Measurements from ENCODE around the gene C5orf52.
A peak's percentile ranks its signal among the peaks of the same experiment; 100 is the strongest.
"Not testable (repeated sequence)": the region's sequence is repeated elsewhere in the genome, so short reads cannot be mapped to it uniquely, and the experiment has no call there.

Gene C5orf52

DNA sequence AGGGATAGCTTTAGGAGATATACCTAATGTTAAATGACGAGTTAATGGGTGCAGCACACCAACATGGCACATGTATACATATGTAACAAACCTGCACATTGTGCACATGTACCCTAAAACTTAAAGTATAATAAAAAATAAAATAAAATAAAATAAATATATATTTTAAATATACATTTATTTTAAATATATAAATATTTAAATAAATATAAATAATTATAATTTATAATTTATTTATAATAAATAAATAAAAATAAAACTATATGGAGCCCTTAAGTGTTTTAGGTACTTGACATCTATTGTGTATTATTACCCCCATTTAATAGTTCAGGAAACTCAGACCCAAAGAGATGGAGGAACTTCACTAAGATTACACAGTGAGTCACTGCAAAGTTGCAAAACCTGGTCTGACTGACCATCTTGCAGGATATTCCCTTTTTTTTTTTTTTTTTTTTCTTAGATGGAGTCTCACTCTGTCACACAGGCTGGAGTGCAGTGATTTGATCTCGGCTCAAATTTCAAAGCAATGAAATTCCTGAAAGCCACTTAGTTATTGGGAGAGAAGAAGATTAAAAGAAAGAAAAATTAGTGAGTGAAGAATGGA, 5.8 kb upstream of the C5orf52 start:
- Mint-ChIP-seq H3K4me1 (peaks cover 10% of the 10 kb centered on the region), H3K4me3 (no peak overlapping the region), H3K9me3 (no peaks in the 10 kb centered on the region), H3K36me3 (no peaks in the 10 kb centered on the region), H3K27ac (no peak overlapping the region)
- DNase-seq (ENCODE audit: low spot score in 2 of 2) (no peak), ATAC-seq (no peak)

DNA sequence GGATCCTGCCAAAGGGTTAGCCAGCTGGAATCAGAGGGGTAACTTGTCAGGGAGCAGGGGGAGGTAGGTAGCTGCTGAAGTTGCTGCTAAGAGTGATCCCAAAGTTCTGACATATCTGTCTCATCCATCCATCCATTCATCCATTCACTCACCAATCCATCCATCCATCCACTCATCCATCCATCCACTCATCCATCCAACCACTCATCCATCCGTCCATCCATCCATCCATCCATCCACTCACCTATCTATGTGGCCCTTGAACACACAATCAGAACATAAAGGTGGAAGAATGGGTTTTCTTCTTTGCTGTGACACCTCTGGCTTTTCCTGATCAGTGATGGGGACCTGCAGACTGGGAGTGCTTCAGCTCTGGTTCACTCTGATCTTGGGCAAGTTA, 3.0 kb upstream of the C5orf52 start:
- peak in 1 of 2 donors; percentile 23 for DNase-seq (ENCODE audit: low spot score in 2 of 2)
- no peak overlapping the region for H3K4me3 Mint-ChIP-seq
- peaks cover 28% of the 10 kb centered on the region for H3K4me1 Mint-ChIP-seq
- ATAC-seq, result no peak
- H3K27ac Mint-ChIP-seq, result no peak overlapping the region
- no peaks in the 10 kb centered on the region for H3K36me3 Mint-ChIP-seq
- no peaks in the 10 kb centered on the region for H3K9me3 Mint-ChIP-seq

- no peaks in the 10 kb centered on the region for H3K36me3 Mint-ChIP-seq
- H3K4me3 Mint-ChIP-seq, result peak overlapping the region; percentile 93
These were observed 1.6 kb upstream of the C5orf52 start for GRCh38 chr5:157669701-157670097.

DNA sequence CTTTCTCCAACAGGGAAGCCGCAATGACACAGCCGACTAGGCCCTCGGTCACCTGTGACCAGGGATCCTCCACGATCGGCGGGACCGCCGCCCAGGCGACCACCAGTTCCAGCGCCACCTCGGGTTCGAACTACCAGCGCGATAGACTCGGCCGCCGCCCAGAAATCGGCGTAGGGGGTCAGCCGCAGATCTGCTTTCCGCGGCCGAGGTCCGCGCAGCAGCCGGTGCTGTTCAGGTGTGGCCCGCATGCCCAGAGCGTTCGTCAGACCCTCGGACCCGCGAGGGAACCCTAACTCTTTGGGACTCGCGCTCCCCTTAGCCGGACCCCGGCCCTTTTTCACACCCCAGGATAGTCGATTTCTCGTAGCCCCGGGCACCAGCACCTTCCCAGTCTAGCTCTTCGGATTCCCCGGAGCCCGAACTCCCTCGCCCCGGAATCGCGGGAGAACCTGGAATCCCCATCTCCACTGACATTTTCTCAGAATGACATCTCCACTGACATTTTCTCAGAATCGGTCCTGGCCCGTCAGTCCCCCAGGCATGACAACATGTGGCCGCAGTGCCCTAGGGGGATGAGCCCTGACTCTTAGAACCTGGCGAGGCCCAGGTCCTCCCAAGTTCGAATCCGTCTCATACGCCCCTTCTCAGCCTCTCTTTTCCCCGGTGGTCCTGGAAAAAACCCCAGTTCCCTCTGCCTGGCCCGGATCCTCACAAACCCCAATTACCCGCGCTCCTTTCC, 428 bp downstream of the C5orf52 start:
- H3K27ac Mint-ChIP-seq, result peak overlapping the region; percentile 94
- no peak for ATAC-seq
- peak in 1 of 2 donors; percentile 43 for DNase-seq (ENCODE audit: low spot score in 2 of 2)
- H3K36me3 Mint-ChIP-seq, result no peaks in the 10 kb centered on the region
- H3K9me3 Mint-ChIP-seq, result no peaks in the 10 kb centered on the region
- peak overlapping the region; percentile 93 for H3K4me3 Mint-ChIP-seq
- H3K4me1 Mint-ChIP-seq, result peaks cover 28% of the 10 kb centered on the region

More at GRCh38 chr5:157669701-157670097, 1.6 kb upstream of the C5orf52 start:
- DNase-seq (ENCODE audit: low spot score in 2 of 2), result peak in 1 of 2 donors; percentile 44
- no peak overlapping the region for H3K27ac Mint-ChIP-seq
- ATAC-seq, result no peak
- H3K9me3 Mint-ChIP-seq, result no peaks in the 10 kb centered on the region
- H3K4me1 Mint-ChIP-seq, result peaks cover 28% of the 10 kb centered on the region

- no peak overlapping the region for H3K27ac Mint-ChIP-seq
These were observed 1.6 kb downstream of the C5orf52 start for GRCh38 chr5:157672976-157673375.

DNA sequence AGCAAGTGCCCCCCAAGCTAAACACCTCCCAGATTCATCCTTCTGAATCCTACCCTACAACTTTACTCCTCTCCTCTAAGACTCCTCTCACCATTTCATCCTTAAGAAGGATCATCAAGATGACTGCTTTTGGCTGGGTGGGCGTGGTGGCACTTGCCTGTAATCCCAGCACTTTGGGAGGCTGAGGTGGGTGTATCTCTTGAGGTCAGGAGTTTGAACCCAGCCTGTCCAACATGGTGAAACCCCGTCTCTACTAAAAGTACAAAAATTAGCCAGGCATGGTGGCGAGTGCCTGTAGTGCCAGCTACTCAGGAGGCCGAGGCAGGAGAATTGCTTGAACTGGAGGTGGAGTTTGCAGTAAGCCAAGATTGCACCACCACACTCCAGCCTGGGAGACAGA, 3.0 kb downstream of the C5orf52 start:
- DNase-seq (ENCODE audit: low spot score in 2 of 2), result peak in 1 of 2 donors; percentile 41
- H3K9me3 Mint-ChIP-seq, H3K27ac Mint-ChIP-seq, H3K36me3 Mint-ChIP-seq, H3K4me3 Mint-ChIP-seq, ATAC-seq: not testable (repeated sequence)
- H3K4me1 Mint-ChIP-seq, result peaks cover 28% of the 10 kb centered on the region

More at GRCh38 chr5:157672976-157673375, 1.6 kb downstream of the C5orf52 start:
- Mint-ChIP-seq H3K9me3 (no peaks in the 10 kb centered on the region), H3K36me3 (no peaks in the 10 kb centered on the region), H3K4me3 (no peak overlapping the region), H3K4me1 (peaks cover 28% of the 10 kb centered on the region)
- DNase-seq (ENCODE audit: low spot score in 2 of 2) (peak in 1 of 2 donors; percentile 36), ATAC-seq (no peak)

- Mint-ChIP-seq H3K4me3 (no peak overlapping the region), H3K9me3 (no peaks in the 10 kb centered on the region), H3K36me3 (no peaks in the 10 kb centered on the region), H3K27ac (no peak overlapping the region), H3K4me1 (no peaks in the 10 kb centered on the region)
- ATAC-seq, result no peak
- no peak for DNase-seq (ENCODE audit: low spot score in 2 of 2)
These were observed 6.6 kb downstream of the C5orf52 start for GRCh38 chr5:157677931-157678330.

GRCh38 chr5:157679801-157680200, 8.5 kb downstream of the C5orf52 start:
- Mint-ChIP-seq H3K4me1 (no peaks in the 10 kb centered on the region), H3K9me3 (no peaks in the 10 kb centered on the region), H3K36me3 (no peaks in the 10 kb centered on the region), H3K4me3 (no peak overlapping the region), H3K27ac (no peak overlapping the region)
- peak in 1 of 2 donors; percentile 28 for DNase-seq (ENCODE audit: low spot score in 2 of 2)
- ATAC-seq, result no peak

DNA sequence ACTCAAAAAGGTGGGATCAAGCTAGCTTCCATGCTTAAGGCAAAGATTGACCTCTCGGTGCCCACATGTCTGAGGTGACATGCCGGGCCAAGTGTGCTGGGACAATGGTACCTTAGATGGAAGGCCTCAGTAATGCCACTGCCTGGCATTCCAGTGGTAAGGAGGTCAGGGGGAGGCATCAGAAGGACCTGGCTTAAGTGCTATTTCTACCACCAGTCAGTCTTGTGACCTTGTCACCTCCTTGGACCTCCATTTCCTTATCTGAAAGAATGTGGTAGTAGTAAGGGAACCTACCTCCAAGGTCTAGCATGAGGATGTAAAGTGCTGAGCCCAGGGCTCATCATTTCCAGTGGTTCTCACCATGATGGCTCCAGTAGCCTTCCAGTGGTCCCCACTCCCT, 8.9 kb downstream of the C5orf52 start:
- Mint-ChIP-seq H3K4me1 (no peaks in the 10 kb centered on the region), H3K4me3 (no peak overlapping the region), H3K27ac (no peak overlapping the region), H3K36me3 (no peaks in the 10 kb centered on the region), H3K9me3 (no peaks in the 10 kb centered on the region)
- ATAC-seq, result no peak
- DNase-seq (ENCODE audit: low spot score in 2 of 2), result peak in 1 of 2 donors; percentile 38

- no peak overlapping the region for H3K4me3 Mint-ChIP-seq
- H3K4me1 Mint-ChIP-seq, result no peaks in the 10 kb centered on the region
- H3K27ac Mint-ChIP-seq, result no peak overlapping the region
- H3K9me3 Mint-ChIP-seq, result no peaks in the 10 kb centered on the region
- no peaks in the 10 kb centered on the region for H3K36me3 Mint-ChIP-seq
- DNase-seq (ENCODE audit: low spot score in 2 of 2) (peak in 1 of 2 donors; percentile 34), ATAC-seq (no peak)
These were observed 9.7 kb downstream of the C5orf52 start for GRCh38 chr5:157681048-157681447.

GRCh38 chr5:157682257-157682656, 10.9 kb downstream of the C5orf52 start:
- H3K9me3 Mint-ChIP-seq, result no peaks in the 10 kb centered on the region

DNA sequence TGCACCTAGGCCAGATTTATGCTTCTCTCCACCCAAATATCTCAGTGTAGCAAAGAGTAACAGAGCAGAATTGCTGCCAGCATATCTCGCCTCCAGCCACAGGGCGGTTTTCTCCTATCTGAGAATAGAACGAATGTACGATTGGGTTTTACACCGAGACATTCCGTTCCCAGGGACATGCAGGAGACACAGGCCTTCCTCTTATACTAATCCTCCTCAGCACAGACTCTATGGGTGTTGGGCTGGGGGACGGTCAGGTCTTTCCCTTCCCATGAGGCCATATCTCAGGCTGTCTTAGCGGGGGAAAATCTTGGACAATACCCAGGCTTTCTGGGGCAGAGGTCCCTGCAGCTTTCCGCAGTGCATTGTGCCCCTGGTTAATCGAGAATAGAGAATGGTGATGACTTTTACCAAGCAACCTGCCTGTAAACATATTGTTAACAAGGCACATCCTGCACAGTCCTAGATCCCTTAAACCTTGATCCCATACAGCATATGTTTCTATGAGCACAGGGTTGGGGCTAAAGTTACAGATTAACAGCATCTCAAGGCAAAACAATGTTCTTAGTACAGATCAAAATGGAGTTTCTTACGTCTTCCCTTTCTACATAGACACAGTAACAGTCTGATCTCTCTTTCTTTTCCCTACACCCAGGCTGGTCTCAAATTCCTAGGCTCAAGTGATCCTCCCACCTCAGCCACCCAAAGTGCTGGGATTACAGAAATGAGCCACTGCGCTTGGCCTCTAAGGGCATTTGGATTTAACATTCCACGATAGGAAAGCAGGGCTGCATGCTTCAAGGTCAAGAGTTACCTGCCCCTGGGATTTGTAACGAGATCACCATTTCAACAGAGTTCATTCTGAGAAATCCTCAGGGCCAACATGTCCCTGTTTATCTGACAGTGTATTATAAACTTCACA, 15.2 kb downstream of the C5orf52 start:
- H3K4me3 Mint-ChIP-seq; H3K36me3 Mint-ChIP-seq; DNase-seq (ENCODE audit: low spot score in 2 of 2); H3K4me1 Mint-ChIP-seq; H3K9me3 Mint-ChIP-seq; ATAC-seq: not testable (repeated sequence)
- H3K27ac Mint-ChIP-seq, result peak overlapping the region; percentile 53

More at GRCh38 chr5:157682257-157682656, 10.9 kb downstream of the C5orf52 start:
- no peak overlapping the region for H3K4me3 Mint-ChIP-seq
- no peaks in the 10 kb centered on the region for H3K36me3 Mint-ChIP-seq
- DNase-seq (ENCODE audit: low spot score in 2 of 2) (peak in 1 of 2 donors; percentile 23), ATAC-seq (no peak)
- no peak overlapping the region for H3K27ac Mint-ChIP-seq
- no peaks in the 10 kb centered on the region for H3K4me1 Mint-ChIP-seq

GRCh38 chr5:157687198-157687554, 15.8 kb downstream of the C5orf52 start:
- no peaks in the 10 kb centered on the region for H3K4me1 Mint-ChIP-seq
- no peaks in the 10 kb centered on the region for H3K36me3 Mint-ChIP-seq
- no peak overlapping the region for H3K4me3 Mint-ChIP-seq
- DNase-seq (ENCODE audit: low spot score in 2 of 2) (no peak), ATAC-seq (no peak)
- no peaks in the 10 kb centered on the region for H3K9me3 Mint-ChIP-seq
- no peak overlapping the region for H3K27ac Mint-ChIP-seq

- H3K4me3 Mint-ChIP-seq, result no peak overlapping the region
- H3K27ac Mint-ChIP-seq, result no peak overlapping the region
- no peak for DNase-seq (ENCODE audit: low spot score in 2 of 2)
- peak; percentile 55 for ATAC-seq
- H3K9me3 Mint-ChIP-seq, result no peaks in the 10 kb centered on the region
- no peaks in the 10 kb centered on the region for H3K36me3 Mint-ChIP-seq
- H3K4me1 Mint-ChIP-seq, result no peaks in the 10 kb centered on the region
These were observed 18.8 kb downstream of the C5orf52 start for GRCh38 chr5:157689942-157690689.

Measured in stimulated activated effector memory CD8-positive, alpha-beta T cell treated with anti-CD3 and anti-CD28 coated beads, Interleukin-12 subunit alpha, Interleukin-12 subunit beta, amount 100 ng/mL, for 72 hours (primary cell).